Endothelial cell of umbilical vein (primary cell): Measurements from ENCODE around the gene KCTD7. TPM values are rescaled to one million over a fixed set of nuclear protein-coding genes. Genes with fewer than 3 reads are reported as not detected.
A peak's percentile ranks its signal among the peaks of the same experiment; 100 is the strongest.

Source experiments
- BruUV-seq: library from RNA; stranded (reverse); fragments of 400-500 nt; replicated peaks from 2 replicates; lab custom pipeline; 2021; lab: Mats Ljungman, UMichigan
- CTCF ChIA-PET: fragments of 300-600, 350-600 bp; sonication (Branson Sonifier 250); formaldehyde crosslinking; loops from one replicate; lab custom pipeline; 2021; ENCODE audit warnings: antibody characterized with exemption, inconsistent platforms; lab: Charles Lee
- POLR2A ChIA-PET: fragments of 300-600, 350-600 bp; sonication (Branson Sonifier 250); formaldehyde crosslinking; loops from one replicate; lab custom pipeline; 2021; ENCODE audit warnings: antibody characterized with exemption, inconsistent platforms; lab: Charles Lee
- DNase-seq: peaks from one replicate; pipeline ENCODE4 v3.0.0-alpha.2; 2011; ENCODE audit warnings: low read depth, low spot score
- FAIRE-seq: peaks from 2 replicates; lab custom pipeline; 2011; peaks lifted over from hg19 to GRCh38; lab: Jason Lieb, UNC
- H2AFZ ChIP-seq: 2 replicates; pipeline ENCODE4 v1.6.0; 2012; ENCODE audit warnings: low read depth, low read length, control low read depth, inconsistent platforms
- H3K27ac ChIP-seq: 2 replicates; pipeline ENCODE4 v1.5.1; 2011; ENCODE audit warnings: low read depth, mild to moderate bottlenecking, control low read depth, low read length, moderate library complexity; ENCODE audit not compliant: insufficient read depth
- H3K27me3 ChIP-seq, 2 experiments: 2 replicates each; pipeline versions ENCODE4 v1.6.0 to v1.6.1; 2011; ENCODE audit warnings: low read length in 2 of 2, mixed read lengths in 1 of 2; ENCODE audit not compliant: control insufficient read depth in 2 of 2, insufficient read depth in 2 of 2
- H3K36me3 ChIP-seq, 2 experiments: 2 replicates in 1 of 2; 3 replicates in 1 of 2; pipeline ENCODE4 v1.5.1; 2011; ENCODE audit warnings: low read length in 2 of 2, mild to moderate bottlenecking in 1 of 2, moderate library complexity in 1 of 2; ENCODE audit not compliant: control insufficient read depth in 2 of 2, insufficient read depth in 2 of 2; ENCODE audit errors: extremely low read depth in 1 of 2
- H3K4me1 ChIP-seq: 3 replicates; pipeline ENCODE4 v1.5.1; 2011; ENCODE audit warnings: mild to moderate bottlenecking, low read length; ENCODE audit not compliant: control insufficient read depth, insufficient read depth; ENCODE audit errors: extremely low read depth
- H3K4me2 ChIP-seq: 2 replicates; pipeline ENCODE4 v1.6.1; 2011; ENCODE audit warnings: low read length, control low read depth, mixed read lengths; ENCODE audit not compliant: insufficient read depth
- H3K4me3 ChIP-seq, 3 experiments: fragments of 200-600 bp in 1 of 3; sonication (generic), shearing (Covaris generic) in 1 of 3; replicated peaks in 1 of 3; 2 replicates each; pipeline ENCODE4 v1.5.1; 2011 to 2016; ENCODE audit warnings: control low read depth in 3 of 3, low read length in 3 of 3, mild to moderate bottlenecking in 2 of 3, inconsistent platforms in 1 of 3, low read depth in 1 of 3, moderate library complexity in 1 of 3; ENCODE audit not compliant: insufficient read depth in 1 of 3
- H3K79me2 ChIP-seq: 2 replicates; pipeline ENCODE4 v1.6.0; 2012; ENCODE audit warnings: low read length, inconsistent platforms; ENCODE audit not compliant: control insufficient read depth, insufficient read depth
- H3K9ac ChIP-seq: replicated peaks from 2 replicates; pipeline ENCODE3; 2011; ENCODE audit warnings: low read length, control low read depth; ENCODE audit not compliant: insufficient read depth; ENCODE audit errors: extremely low read depth
- H3K9me1 ChIP-seq: replicated peaks from 3 replicates; pipeline ENCODE4 v1.6.0; 2011; ENCODE audit warnings: mild to moderate bottlenecking, low read length; ENCODE audit not compliant: control insufficient read depth, insufficient read depth; ENCODE audit errors: extremely low read depth
- H3K9me3 ChIP-seq: replicated peaks from 2 replicates; pipeline ENCODE4 v1.5.1; 2012; ENCODE audit warnings: low read length, inconsistent platforms; ENCODE audit not compliant: control insufficient read depth, insufficient read depth
- H4K20me1 ChIP-seq: replicated peaks from 2 replicates; pipeline ENCODE3; 2011; ENCODE audit warnings: mild to moderate bottlenecking, low read length; ENCODE audit not compliant: control insufficient read depth, insufficient read depth; ENCODE audit errors: extremely low read depth
- EZH2 ChIP-seq: IDR thresholded peaks from 2 replicates; pipeline ENCODE4 v1.6.1; 2012; ENCODE audit warnings: borderline replicate concordance, low read depth, mild to moderate bottlenecking, moderate library complexity, low read length, inconsistent platforms; ENCODE audit not compliant: severe bottlenecking
- FOS ChIP-seq: IDR thresholded peaks from 2 replicates; pipeline ENCODE4 v1.6.1; 2011; ENCODE audit warnings: mild to moderate bottlenecking, low read length, moderate library complexity, borderline replicate concordance; ENCODE audit not compliant: insufficient read depth
- GATA2 ChIP-seq: IDR thresholded peaks from 2 replicates; pipeline ENCODE4 v1.7.0; 2011; ENCODE audit warnings: low read depth, mild to moderate bottlenecking, moderate library complexity, mixed read lengths, low read length; ENCODE audit not compliant: insufficient read length, insufficient read depth
- JUN ChIP-seq: IDR thresholded peaks from 2 replicates; pipeline ENCODE4 v1.6.1; 2011; ENCODE audit warnings: borderline replicate concordance, low read depth; ENCODE audit not compliant: insufficient read length, insufficient read depth
- MYC ChIP-seq: IDR thresholded peaks from one replicate; pipeline ENCODE4 v1.6.1; 2011; ENCODE audit warnings: mild to moderate bottlenecking, low read depth, low read length
- POLR2A ChIP-seq: IDR thresholded peaks from 2 replicates; pipeline ENCODE4 v1.6.1; 2012; ENCODE audit warnings: low read depth, mild to moderate bottlenecking, control low read depth, low read length
- POLR2AphosphoS5 ChIP-seq: IDR thresholded peaks from 2 replicates; pipeline ENCODE4 v1.6.1; 2012; ENCODE audit warnings: low read depth, mild to moderate bottlenecking, control low read depth, low read length, moderate library complexity; ENCODE audit not compliant: insufficient read depth
- dilution Hi-C: fragments of 300-500 bp; cut with MboI; formaldehyde crosslinking; loops from one replicate; pipeline ENCODE4 v1.15.0; 2019; ENCODE audit warnings: low sequenced_read_pairs; ENCODE audit not compliant: extremely low pct_ligation_motif_present
- intact Hi-C: fragments of 100-400 bp; cut with micrococcal nuclease; formaldehyde crosslinking; loops from one replicate; pipeline ENCODE4 v1.10.0; 2022
- polyA plus RNA-seq, 4 experiments: library from polyadenylated mRNA; depleted of rRNA in 3 of 4; stranded (reverse) in 3 of 4; unstranded in 1 of 4; fragments of >200 nt; gene quantifications; 2 replicates each; pipeline versions ENCODE4 v1.2.1 to v1.2.3, GENCODE V29; 2011 to 2012; ENCODE audit warnings: missing spikeins in 1 of 4
- total RNA-seq: library from RNA; stranded (reverse); gene quantifications from 2 replicates; pipeline ENCODE4 v1.2.3, GENCODE V29; 2021
- TF ChIP-seq, protein P1 (sequence below), 2 donors: IDR thresholded peaks; 1 replicate in 1 of 2; 2 replicates in 1 of 2; pipeline ENCODE4 v1.5.1; 2011; ENCODE audit warnings: low read length in 2 of 2, mild to moderate bottlenecking in 2 of 2, moderate library complexity in 2 of 2, control low read depth in 1 of 2, inconsistent platforms in 1 of 2, low read depth in 1 of 2; ENCODE audit not compliant: insufficient read depth in 1 of 2; ENCODE audit errors: extremely low read depth in 1 of 2
- TF ChIP-seq, protein P2 (sequence below): IDR thresholded peaks from 2 replicates; pipeline ENCODE4 v1.6.1; 2011; ENCODE audit not compliant: insufficient read depth, insufficient read length

KCTD7 gene
- total and polyA plus RNA-seq, 2 donors (not counting 3 experiments of a cell fraction or from before 2014, with no cell fraction given) = 8.7 to 14.1 TPM

- Histone ChIP-seq H3K9me3 (no peaks in the 10 kb centered on the region), H3K27ac (peak overlapping the region; percentile 79), H3K4me2 (peak overlapping the region; percentile 77), H4K20me1 (no peaks in the 10 kb centered on the region), H3K4me1 (peaks cover 4% of the 10 kb centered on the region), H3K9me1 (no peaks in the 10 kb centered on the region), H3K27me3 (no peaks in the 10 kb centered on the region), H3K36me3 (no peaks in the 10 kb centered on the region), H3K4me3 (peak overlapping the region; percentile 41 to 80 (median 49)), H2AFZ (peak overlapping the region; percentile 71), H3K9ac (peak overlapping the region; percentile 91), H3K79me2 (peaks cover 7% of the 10 kb centered on the region)
- dilution Hi-C loops (no loop called here), intact Hi-C loops (loop anchor here (1.0 to 2.0 kb wide), 3 partner anchors 27 to 59 kb away; partner anchors contain the start of genes KCTD7 and RABGEF1)
- ChIA-PET CTCF (interaction anchor here (1.2 kb wide), 1 partner anchor 27 kb away, joined by 3 read pairs; no protein-coding TSS in a partner anchor), POLR2A (no interaction called here)
- FAIRE-seq = peak; percentile 91
- DNase-seq = peak; percentile 94
- BruUV-seq = TSS peak; percentile 86
- TF ChIP-seq JUN (no peak), POLR2A (peak; percentile 87), POLR2AphosphoS5 (peak; percentile 85), MYC (no peak), EZH2 (no peak), FOS (no peak), GATA2 (no peak)
- TF ChIP-seq, protein P1, sequence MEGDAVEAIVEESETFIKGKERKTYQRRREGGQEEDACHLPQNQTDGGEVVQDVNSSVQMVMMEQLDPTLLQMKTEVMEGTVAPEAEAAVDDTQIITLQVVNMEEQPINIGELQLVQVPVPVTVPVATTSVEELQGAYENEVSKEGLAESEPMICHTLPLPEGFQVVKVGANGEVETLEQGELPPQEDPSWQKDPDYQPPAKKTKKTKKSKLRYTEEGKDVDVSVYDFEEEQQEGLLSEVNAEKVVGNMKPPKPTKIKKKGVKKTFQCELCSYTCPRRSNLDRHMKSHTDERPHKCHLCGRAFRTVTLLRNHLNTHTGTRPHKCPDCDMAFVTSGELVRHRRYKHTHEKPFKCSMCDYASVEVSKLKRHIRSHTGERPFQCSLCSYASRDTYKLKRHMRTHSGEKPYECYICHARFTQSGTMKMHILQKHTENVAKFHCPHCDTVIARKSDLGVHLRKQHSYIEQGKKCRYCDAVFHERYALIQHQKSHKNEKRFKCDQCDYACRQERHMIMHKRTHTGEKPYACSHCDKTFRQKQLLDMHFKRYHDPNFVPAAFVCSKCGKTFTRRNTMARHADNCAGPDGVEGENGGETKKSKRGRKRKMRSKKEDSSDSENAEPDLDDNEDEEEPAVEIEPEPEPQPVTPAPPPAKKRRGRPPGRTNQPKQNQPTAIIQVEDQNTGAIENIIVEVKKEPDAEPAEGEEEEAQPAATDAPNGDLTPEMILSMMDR (IDR thresholded peaks at IDR 0.05; ENCODE audit: extremely low read depth in 1 of 2, insufficient read depth in 1 of 2, low read depth in 1 of 2, low read length in 2 of 2) = no peak
- TF ChIP-seq, protein P2, sequence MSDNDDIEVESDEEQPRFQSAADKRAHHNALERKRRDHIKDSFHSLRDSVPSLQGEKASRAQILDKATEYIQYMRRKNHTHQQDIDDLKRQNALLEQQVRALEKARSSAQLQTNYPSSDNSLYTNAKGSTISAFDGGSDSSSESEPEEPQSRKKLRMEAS = no peak
Observed at GRCh38 chr7:66681491-66682349, 53.0 kb downstream of the KCTD7 start.
